ENCODE data around the gene G6PC1.
"Not testable (repeated sequence)": the region's sequence is repeated elsewhere in the genome, so short reads cannot be mapped to it uniquely, and the experiment has no call there.

G6PC1 gene

DNA sequence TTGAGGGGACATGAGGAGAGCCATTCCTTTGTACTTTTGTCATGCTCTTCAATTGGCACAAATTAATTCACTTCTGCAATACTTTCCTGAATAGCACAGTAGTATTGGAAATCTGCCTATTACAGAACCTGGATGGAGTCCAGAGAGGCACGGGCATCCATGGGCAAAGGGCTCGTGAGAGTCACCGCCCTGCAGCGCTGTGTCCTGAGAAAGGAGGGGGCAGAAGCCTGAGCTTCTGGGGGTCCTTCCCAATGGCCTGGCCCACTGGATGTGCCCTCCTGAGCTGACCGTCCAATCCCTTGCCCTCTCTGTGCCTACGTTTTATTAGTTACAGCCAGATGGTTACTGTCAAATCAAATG lies 3.5 kb downstream of the G6PC1 start:
- no peak for DNase-seq

GRCh38 chr17:42906772-42907446 lies 6.3 kb downstream of the G6PC1 start:
- DNase-seq = no peak

- DNase-seq = no peak
Measured at GRCh38 chr17:42908872-42909700, 8.5 kb downstream of the G6PC1 start.

DNA sequence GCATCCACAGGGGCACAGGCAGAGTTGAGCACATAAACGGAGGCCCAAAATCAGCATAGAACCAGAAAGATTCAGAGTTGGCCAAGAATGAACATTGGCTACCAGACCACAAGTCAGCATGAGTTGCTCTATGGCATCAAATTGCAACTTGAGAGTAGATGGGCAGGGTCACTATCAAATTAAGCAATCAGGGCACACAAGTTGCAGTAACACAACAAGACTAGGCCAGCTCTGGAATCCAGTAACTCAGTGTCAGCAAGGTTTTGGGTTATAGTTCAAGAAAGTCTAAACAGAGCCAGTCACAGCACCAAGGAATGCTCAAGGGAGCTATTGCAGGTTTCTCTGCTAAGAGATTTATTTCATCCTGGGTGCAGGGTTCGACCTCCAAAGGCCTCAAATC lies 12.9 kb downstream of the G6PC1 start:
- no peak for DNase-seq

GRCh38 chr17:42913981-42914617 lies 13.5 kb downstream of the G6PC1 start:
- no peak for DNase-seq

- DNase-seq = not testable (repeated sequence)
Measured at GRCh38 chr17:42915288-42915687, 14.7 kb downstream of the G6PC1 start.

GRCh38 chr17:42916388-42917235 lies 16.0 kb downstream of the G6PC1 start:
- not testable (repeated sequence) for DNase-seq

DNA sequence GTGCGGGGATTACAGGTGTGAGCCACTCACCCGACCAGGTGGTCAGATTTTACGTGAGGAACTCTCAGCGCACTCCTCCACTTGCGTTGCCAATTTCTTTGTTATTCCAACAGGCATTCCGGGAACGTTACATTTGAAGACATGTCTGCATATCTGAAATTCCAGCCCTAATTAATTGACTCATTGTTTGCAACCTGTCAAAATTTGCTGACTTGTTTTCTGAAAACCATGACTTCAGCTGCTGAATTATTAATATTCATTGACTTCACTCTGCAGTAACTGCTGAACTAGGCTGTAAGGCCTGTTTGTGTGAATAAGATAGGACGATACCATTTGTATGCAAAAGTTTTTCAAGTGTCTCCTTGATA lies 16.6 kb downstream of the G6PC1 start:
- no peak for DNase-seq

DNA sequence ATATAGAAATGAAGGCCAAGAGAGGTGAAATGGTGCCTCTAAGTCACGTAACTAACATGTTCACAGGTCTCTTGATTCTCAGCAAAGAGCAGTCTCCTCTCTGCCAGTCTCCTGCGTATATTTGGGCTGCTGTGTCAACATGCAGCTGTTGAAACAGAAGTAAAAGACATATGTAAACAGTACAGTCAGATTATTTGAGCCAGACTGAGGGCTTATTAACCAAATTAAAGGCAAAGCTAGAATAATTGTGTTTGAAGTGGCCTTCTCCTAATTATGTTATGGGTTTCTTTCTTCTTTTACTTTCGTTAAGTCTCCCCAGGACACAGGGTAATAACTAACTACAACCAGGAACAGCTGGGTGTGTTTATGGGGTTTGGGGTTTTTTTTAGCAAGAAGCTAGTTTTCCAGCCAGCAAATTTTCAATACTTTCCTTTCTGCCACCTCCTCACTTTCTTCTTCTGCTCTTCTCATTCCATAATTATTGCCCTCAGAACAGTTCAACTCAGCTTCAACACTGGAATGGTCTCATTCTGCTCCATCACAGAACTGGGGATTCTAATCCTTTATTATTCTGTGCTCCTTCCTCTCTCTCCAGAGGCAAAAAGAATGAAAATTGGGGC lies 18.4 kb downstream of the G6PC1 start:
- peak; percentile 73 for DNase-seq

GRCh38 chr17:42919522-42920077 lies 19.0 kb downstream of the G6PC1 start:
- DNase-seq = not testable (repeated sequence)

DNA sequence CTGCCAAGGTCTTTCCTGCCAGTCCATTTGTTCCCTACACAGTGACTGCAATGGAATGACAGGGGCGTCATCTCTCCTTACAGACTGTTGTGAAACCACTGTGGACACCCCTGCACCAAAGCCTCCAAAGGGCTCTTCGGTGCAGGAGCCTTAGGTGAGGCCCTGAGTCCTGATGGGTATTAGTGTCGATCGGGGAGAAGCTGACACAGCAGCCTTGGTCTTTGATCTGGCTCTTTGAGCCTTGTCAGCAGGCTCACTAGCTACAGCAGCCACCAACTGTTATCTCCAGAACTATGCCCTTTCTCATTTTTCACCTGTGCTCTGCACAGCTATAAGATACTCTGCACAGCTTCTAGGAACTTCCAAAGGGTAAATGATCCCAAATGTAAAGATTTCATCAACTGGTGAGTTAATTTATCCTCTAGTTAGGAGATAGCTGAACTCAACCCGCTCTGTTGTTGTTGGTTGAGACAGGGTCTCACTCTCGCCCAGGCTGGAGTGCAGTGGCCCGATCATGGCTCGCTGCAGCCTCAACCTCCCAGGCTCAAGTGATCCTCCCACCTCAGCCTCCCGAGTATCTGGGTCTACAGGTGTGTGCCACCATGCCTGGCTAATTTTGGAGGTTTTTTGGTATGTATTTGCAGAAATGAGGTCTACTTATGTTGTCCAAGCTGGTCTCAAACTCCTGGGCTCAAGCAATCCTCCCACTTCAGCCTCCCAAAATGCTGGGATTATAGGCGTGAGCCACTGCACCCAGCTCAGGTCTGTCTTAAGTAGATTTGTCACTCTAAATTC lies 19.7 kb downstream of the G6PC1 start:
- DNase-seq = peak; percentile 39

DNA sequence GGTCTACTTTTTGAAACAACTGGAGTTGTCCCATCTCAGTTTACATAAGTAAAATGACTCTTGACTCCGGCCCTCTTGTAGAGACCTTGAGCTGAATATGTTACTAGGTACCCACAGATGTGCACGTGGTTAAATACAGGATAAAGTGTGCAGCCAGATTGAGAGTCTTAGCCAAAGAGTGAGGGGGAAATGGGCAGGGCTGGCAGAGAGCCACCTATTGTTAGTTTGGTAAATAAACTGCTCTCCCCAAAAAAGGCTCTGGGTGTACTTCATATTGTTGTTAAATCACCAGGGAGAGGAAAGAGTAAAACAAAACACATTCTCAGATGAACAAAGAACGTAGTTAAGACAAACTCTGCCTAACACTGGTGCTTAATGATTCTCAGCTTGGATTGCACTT lies 20.3 kb downstream of the G6PC1 start:
- peak; percentile 17 for DNase-seq

DNA sequence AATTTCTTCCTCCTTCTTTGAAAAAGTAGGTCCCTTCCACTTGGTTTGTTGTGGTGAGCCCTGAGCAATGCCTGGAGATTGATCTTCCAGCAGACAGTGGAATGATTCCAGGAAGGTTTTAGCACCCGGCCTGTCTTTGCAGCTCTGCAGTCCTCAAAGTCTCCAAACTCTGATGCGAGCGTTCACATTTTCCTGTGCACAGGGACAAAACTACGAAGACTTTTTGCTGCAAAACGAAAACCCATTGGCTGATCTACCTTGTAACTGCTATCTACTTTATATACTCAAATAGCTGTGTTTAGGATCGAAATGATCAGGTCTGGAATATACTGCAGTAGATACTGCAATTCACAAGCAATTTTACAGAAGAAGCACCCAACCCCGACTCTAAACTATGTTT lies 21.7 kb downstream of the G6PC1 start:
- DNase-seq = no peak

DNA sequence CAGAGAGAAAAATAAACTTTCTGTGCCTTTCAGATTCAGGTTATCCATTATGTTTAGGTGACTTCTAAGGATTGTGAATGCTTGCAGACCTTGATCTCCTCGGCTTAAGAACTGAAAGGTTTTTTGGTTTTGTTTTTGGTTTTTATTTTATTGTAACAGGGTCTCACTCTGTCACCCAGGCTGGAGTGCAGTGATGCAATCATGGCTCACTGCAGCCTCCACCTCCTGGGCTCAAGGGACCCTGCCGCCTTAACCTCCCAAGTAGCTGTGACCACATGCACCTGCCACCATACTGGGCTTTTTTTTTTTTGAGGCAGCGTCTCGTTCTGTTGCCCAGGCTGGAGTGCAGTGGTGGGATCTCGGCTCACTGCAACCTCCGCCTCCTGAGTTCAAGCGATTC lies 22.9 kb downstream of the G6PC1 start:
- DNase-seq = not testable (repeated sequence)

- no peak for DNase-seq
Measured at GRCh38 chr17:42924891-42925290, 24.3 kb downstream of the G6PC1 start.

DNA sequence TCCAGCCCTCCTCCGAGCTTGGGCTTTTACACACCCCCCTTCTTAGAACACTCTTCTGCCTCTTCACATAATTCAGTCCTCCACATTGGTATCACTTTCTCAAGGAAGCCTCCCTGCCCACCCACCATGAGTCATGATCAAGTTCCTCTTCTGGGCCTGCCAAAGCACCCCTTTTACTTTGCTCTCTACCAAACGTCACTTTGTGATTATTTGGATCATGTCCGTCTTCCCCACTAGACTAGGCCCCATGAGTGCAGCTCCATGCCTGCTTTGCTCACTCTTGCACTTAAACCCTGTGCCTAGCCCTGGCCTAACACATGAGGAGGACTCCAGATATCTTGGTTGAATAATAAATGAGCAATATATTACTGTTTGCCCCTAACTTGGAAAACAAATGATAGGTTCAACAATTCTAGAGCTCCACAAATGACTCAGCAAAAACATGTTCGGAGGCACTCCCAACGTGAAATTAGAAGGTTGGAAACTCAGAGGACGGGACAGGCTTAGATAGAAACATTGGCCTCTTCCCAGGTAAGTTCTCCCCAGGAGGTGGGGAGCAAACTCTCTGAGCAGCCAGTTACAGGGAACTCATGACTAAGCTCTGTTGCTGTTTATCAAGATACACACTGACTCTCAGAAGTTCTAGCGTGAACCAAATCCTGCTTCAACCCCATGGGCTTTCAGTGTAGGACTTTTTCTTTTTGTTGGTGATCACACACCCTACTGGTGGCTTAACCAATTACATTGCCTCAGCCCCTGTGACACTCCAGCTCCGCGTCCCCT lies 28.3 kb downstream of the G6PC1 start:
- DNase-seq = peak; percentile 61

DNA sequence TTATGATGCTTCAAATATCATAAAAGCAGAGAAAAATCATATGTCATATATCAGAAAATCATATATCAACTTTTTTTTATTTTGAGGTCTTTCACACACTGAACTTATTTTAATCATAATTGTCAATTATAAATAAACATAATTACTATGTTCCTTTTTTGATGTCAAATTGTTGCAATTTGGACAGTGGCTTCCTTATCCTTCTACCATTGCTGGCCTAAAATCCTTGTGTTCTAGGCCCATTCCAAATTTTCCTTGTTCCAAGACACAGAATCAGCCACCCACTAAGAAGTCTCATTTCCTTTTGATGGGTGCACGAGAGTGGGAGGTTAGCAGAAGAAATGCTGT lies 28.9 kb downstream of the G6PC1 start:
- DNase-seq = no peak

DNA sequence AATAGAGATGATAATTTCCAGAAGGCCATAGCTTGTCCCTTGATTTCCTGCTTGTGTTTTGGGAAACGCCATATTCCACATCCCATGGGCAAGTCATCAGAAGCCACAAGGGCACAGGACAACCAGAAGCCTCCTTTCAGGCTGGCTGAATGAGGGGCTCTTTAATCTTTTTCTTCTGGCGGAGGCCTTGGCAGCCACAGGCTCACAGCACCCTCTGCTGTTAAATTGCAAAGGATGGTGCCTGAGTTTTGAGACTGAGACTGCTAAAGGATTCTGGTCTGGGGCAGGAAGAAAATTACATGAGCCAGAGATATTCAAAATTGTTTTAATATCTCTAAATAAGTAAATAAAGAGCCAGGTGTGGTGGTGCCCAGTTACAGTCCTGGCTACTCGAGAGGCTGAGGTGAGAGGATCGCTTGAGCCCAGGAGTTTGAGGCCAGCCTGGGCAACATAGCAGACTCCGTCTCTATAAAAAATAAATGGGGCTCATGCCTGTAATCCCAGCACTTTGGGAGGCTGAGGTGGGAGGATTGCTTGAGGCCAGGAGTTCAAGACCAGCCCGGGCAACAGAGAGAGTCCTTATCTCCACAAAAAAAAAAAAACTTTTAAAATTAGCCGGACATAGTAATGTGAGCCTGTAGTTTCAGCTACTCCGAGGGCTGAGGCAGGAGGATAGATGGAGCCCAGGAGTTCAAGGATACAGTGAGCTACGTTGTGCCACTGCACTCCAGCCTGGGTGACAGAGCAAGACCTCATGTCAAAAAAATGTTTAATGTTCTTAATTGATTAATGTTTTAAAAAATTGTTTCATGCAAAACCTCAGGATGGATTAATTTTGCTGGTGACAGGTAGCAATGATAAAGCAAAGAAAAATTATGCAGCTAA lies 37.4 kb downstream of the G6PC1 start:
- peak; percentile 75 for DNase-seq

GRCh38 chr17:42944211-42944610 lies 43.6 kb downstream of the G6PC1 start:
- DNase-seq = no peak

DNA sequence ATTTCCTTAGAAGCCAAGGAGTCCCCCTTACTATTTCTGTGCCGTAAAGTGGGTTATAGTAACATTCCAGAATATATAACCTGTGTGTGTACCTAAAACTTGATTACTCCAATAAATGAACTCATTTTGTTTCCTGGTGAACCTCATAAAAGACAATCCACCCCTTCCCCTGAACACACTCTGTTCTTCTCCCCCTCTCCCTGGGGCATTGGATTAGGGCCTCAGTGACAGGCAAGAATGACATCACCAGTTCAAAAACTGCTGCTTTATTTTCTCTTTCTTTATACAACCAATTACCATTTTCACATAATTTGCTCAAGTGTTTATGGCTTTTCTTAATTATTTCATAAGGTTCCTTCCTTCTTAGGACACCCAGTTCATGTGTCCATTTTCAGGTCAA lies 46.2 kb downstream of the G6PC1 start:
- DNase-seq = no peak
